Activated naive CD4-positive, alpha-beta T cell treated with anti-CD3 and anti-CD28 coated beads, Interleukin-2, amount 50 U/mL, for 72 hours (primary cell): ENCODE results near the gene SLC9A9. TPM values are rescaled to one million over a fixed set of nuclear protein-coding genes. Genes with fewer than 3 reads are reported as not detected.

Experiments
- ATAC-seq, 2 donors: fragments of 150-1000 bp; cut with Tn5 transposase; 2 replicates each; pipeline ENCODE4 v1.10.0; 2021; ENCODE audit warnings: mild to moderate bottlenecking in 2 of 2, moderate library complexity in 2 of 2
- DNase-seq, 2 donors: peaks; one replicate each; pipeline ENCODE4 v3.0.0; 2021 to 2022; ENCODE audit warnings: low spot score in 2 of 2
- H3K27ac Mint-ChIP-seq, 2 donors: one replicate each; pipeline ENCODE4 v1.8.0; 2022; ENCODE audit warnings: mild to moderate bottlenecking in 2 of 2, mixed read lengths in 2 of 2
- H3K36me3 Mint-ChIP-seq, 2 donors: one replicate each; pipeline ENCODE4 v1.8.0; 2022; ENCODE audit warnings: mixed read lengths in 2 of 2
- H3K9me3 Mint-ChIP-seq, 2 donors: one replicate each; pipeline ENCODE4 v1.8.0; 2022; ENCODE audit warnings: mixed read lengths in 2 of 2
- total RNA-seq, 2 donors: library from RNA; stranded (reverse); gene quantifications; one replicate each; pipeline ENCODE4 v1.2.3, GENCODE V29; 2022

Gene SLC9A9
- total RNA-seq, 2 donors from 2014 or later: 2.3 to 2.5 TPM

GRCh38 chr3:143795874-143796273, 52.4 kb downstream of the SLC9A9 start:
- no peak overlapping the region for H3K27ac Mint-ChIP-seq
- ATAC-seq (no peak), DNase-seq (no peak)
- H3K9me3 Mint-ChIP-seq: peaks cover 5 to 13% of the 10 kb centered on the region in 2 donors
- peaks cover 13 to 14% of the 10 kb centered on the region in 2 donors for H3K36me3 Mint-ChIP-seq

DNA sequence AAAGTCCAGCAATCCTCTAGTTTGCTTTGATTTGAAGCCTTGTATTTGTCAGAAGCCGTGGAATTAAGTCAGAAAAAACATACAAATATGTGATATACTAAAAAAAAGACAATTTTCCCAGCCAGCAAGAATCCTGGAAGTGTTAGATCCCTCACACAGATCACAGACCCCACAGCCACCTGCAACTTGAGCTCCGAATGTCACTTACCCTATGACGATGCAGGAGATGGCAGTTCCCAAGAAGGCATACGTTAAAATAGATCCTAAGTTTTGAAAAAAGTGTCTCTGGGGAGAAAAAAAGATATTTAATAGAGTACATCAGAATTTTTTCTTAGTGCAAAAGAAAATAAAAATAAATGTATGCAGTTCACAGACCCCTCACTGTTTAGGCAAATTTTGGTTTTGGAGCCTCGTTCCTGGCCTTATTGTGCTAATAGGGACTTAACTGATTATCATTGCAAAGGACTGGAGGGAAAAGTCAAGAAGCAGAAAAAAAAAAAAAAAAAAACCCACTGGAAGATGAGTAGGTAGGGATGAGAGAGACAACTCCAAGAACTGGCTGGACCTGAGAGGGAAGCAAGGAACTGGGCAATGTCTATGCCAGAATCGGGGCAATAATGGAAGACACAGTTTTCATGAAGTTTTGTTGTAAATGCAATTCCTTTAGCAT, 53.3 kb downstream of the SLC9A9 start:
- DNase-seq: no peak
- Mint-ChIP-seq H3K36me3 (peaks cover 14 to 17% of the 10 kb centered on the region in 2 donors), H3K27ac (no peak overlapping the region), H3K9me3 (peaks cover 5 to 13% of the 10 kb centered on the region in 2 donors)
- ATAC-seq: no peak

- ATAC-seq (no peak), DNase-seq (no peak)
- H3K9me3 Mint-ChIP-seq: peaks cover 5 to 13% of the 10 kb centered on the region in 2 donors
- peaks cover 14 to 17% of the 10 kb centered on the region in 2 donors for H3K36me3 Mint-ChIP-seq
- H3K27ac Mint-ChIP-seq: no peak overlapping the region
These were observed 54.3 kb downstream of the SLC9A9 start for GRCh38 chr3:143793971-143794370.

DNA sequence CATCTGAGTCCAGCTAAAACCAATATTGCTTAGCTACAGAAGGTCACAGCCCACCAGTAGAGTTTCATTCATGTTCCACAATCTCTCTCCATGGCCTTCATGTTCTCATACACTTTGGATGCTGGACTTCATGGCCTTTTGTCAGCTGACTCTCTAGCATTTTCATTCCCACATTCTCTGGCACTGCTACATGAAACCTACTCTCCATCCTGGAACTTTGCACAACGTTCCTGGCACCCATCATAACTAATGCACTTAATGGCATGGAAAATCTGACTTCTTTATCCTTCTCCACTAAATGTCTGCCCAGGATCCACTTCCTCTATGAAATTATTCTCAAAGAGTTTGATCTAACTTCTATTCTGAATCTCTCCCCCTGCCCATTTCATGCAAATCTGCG, 56.9 kb downstream of the SLC9A9 start:
- peaks cover 5 to 13% of the 10 kb centered on the region in 2 donors for H3K9me3 Mint-ChIP-seq
- H3K27ac Mint-ChIP-seq: no peak overlapping the region
- H3K36me3 Mint-ChIP-seq: peaks cover 14 to 17% of the 10 kb centered on the region in 2 donors
- no peak for DNase-seq
- ATAC-seq: no peak

GRCh38 chr3:143786219-143787191, 61.8 kb downstream of the SLC9A9 start:
- no peak overlapping the region for H3K27ac Mint-ChIP-seq
- ATAC-seq (no peak), DNase-seq (no peak)
- peaks cover 0 to 7% of the 10 kb centered on the region in 2 donors for H3K9me3 Mint-ChIP-seq
- peaks cover 8 to 11% of the 10 kb centered on the region in 2 donors for H3K36me3 Mint-ChIP-seq

- DNase-seq: no peak
- no peak for ATAC-seq
These were observed 63.8 kb downstream of the SLC9A9 start for GRCh38 chr3:143784446-143784845.

DNA sequence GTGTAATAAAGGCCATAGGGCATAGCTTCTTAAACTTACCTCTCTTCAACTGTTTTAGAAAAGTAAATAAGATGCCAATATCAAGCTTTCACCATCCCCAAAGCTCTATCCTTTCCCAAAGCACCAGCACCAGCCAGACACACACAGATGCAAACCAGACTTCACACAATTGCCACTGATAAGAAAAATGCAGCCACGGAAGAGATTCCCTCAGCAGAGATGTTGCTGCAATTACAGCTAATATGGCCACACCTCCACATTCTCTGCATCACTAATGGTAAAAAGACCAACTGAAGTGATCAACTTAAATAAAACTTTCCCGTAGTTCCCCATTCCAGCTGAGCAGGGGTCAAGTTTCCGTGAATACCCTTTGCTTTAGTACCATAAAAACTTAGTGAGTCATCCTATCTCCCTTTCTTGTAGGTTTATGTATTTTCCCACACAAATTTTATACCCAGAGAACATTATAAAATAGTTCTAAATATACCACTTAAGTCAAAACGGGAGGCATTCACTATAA, 64.4 kb downstream of the SLC9A9 start:
- Mint-ChIP-seq H3K27ac (no peak overlapping the region), H3K36me3 (peaks cover 4 to 5% of the 10 kb centered on the region in 2 donors), H3K9me3 (peaks cover 0 to 4% of the 10 kb centered on the region in 2 donors)
- ATAC-seq (no peak), DNase-seq (no peak)

More at GRCh38 chr3:143784446-143784845, 63.8 kb downstream of the SLC9A9 start:
- H3K27ac Mint-ChIP-seq: no peak overlapping the region
- peaks cover 0 to 4% of the 10 kb centered on the region in 2 donors for H3K9me3 Mint-ChIP-seq
- peaks cover 4 to 5% of the 10 kb centered on the region in 2 donors for H3K36me3 Mint-ChIP-seq

GRCh38 chr3:143775459-143775858, 72.8 kb downstream of the SLC9A9 start:
- ATAC-seq (peak; percentile 76 to 83), DNase-seq (no peak)
- Mint-ChIP-seq H3K27ac (no peak overlapping the region), H3K9me3 (no peaks in the 10 kb centered on the region), H3K36me3 (no peaks in the 10 kb centered on the region)

DNA sequence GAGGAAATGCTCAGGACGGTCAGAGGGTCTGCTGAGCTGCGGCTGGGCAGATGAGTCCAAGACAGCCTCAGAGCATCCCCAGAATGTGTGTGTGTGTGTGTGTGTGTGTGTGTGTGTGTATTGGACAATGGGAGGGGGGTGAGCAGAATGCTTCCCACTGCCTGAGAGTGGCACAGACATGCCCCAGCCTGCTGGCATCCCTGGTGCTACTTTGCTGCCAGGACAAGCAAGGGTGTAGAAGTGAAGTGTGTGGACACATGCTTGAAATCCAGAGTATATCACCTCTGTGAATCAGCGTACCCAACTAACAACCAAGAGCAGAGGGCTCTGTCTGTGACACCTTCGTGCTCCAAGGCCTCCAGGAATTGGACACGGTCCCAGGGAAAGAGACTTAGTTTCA, 76.3 kb downstream of the SLC9A9 start:
- no peak overlapping the region for H3K27ac Mint-ChIP-seq

GRCh38 chr3:143771258-143771657, 77.0 kb downstream of the SLC9A9 start:
- ATAC-seq (peak; percentile 66 to 74), DNase-seq (no peak)
- Mint-ChIP-seq H3K9me3 (no peaks in the 10 kb centered on the region), H3K36me3 (no peaks in the 10 kb centered on the region), H3K27ac (no peak overlapping the region)

More for the DNA sequence above, 76.3 kb downstream of the SLC9A9 start:
- no peaks in the 10 kb centered on the region for H3K9me3 Mint-ChIP-seq
- H3K36me3 Mint-ChIP-seq: no peaks in the 10 kb centered on the region
- DNase-seq (no peak), ATAC-seq (no peak)

DNA sequence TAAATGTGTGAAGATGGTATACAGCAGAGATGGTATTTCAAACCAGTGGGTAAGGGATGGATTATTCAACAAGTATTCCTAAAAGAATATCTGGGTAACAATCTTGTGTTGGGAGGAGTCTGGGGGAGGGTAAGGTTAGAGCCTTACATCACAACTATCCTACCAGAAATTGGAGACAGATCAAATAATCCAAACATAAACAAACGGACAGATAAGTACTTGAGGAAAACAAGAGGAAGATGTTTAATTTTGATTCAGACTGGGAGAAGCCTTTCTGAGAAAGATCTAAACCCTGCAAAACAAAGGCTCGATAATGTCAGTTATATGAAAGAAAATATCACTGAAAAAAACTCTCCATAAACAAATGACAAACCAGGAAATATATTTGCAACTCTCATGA, 77.9 kb downstream of the SLC9A9 start:
- H3K9me3 Mint-ChIP-seq: no peaks in the 10 kb centered on the region
- no peaks in the 10 kb centered on the region for H3K36me3 Mint-ChIP-seq
- H3K27ac Mint-ChIP-seq: no peak overlapping the region
- ATAC-seq: no peak
- DNase-seq: no peak

- Mint-ChIP-seq H3K36me3 (no peaks in the 10 kb centered on the region), H3K27ac (no peak overlapping the region), H3K9me3 (no peaks in the 10 kb centered on the region)
- DNase-seq (no peak), ATAC-seq (no peak)
These were observed 78.7 kb downstream of the SLC9A9 start for GRCh38 chr3:143769616-143770015.

- peaks cover 0 to 8% of the 10 kb centered on the region in 2 donors for H3K36me3 Mint-ChIP-seq
- peak overlapping the region in 1 of 2 donors; percentile 49 for H3K27ac Mint-ChIP-seq
- no peaks in the 10 kb centered on the region for H3K9me3 Mint-ChIP-seq
- DNase-seq (no peak), ATAC-seq (no peak)
These were observed 83.4 kb downstream of the SLC9A9 start for GRCh38 chr3:143764840-143765239.

GRCh38 chr3:143763564-143764162, 84.6 kb downstream of the SLC9A9 start:
- no peaks in the 10 kb centered on the region for H3K9me3 Mint-ChIP-seq
- ATAC-seq: no peak
- DNase-seq: no peak
- H3K27ac Mint-ChIP-seq: no peak overlapping the region
- peaks cover 0 to 13% of the 10 kb centered on the region in 2 donors for H3K36me3 Mint-ChIP-seq

- no peak for ATAC-seq
- Mint-ChIP-seq H3K27ac (no peak overlapping the region), H3K36me3 (peaks cover 0 to 13% of the 10 kb centered on the region in 2 donors), H3K9me3 (peaks cover 0 to 4% of the 10 kb centered on the region in 2 donors)
- DNase-seq: no peak
These were observed 90.6 kb downstream of the SLC9A9 start for GRCh38 chr3:143757691-143758090.

DNA sequence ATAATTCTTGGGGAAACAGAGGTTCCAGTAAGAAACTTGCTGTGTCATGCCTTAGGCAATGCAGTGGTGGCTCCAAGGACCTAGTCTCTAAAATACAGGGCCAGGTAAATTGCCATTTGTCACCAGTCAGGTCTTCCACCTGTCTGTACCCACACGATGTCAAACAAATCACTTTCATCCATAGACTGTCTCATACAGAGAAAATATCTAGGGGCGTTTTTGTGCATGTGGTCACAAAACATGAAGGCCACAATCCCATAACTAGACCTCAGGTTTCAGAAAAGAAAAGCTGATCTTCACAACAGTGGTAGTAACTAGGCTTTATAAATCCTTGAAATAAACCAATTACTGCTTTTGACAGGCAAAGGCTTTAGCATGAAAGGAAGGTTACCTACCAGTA, 92.3 kb downstream of the SLC9A9 start:
- Mint-ChIP-seq H3K9me3 (peaks cover 4 to 5% of the 10 kb centered on the region in 2 donors), H3K27ac (no peak overlapping the region), H3K36me3 (peaks cover 7 to 13% of the 10 kb centered on the region in 2 donors)
- DNase-seq (no peak), ATAC-seq (peak; percentile 19 to 60)

DNA sequence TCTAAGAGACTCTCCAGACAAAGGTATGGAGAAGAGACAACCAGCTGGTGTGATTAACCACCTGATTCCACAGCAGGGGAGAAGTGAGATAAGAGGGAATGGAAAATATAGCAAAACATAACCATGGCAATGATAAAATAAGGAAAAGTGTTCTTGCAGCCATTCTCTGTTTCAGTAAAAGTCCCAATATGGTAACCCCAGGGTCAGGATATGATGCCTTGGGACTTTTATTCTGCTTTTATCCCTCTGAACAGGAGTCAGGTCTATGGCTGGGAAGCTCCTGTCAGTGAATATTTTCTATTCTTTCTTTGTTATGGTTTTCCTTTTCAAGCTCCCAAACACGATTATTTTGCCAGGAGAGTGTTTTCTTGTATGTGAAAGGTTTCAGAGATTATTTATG, 94.2 kb downstream of the SLC9A9 start:
- H3K9me3 Mint-ChIP-seq: peaks cover 4 to 5% of the 10 kb centered on the region in 2 donors
- ATAC-seq (no peak), DNase-seq (no peak)
- peaks cover 0 to 7% of the 10 kb centered on the region in 2 donors for H3K36me3 Mint-ChIP-seq
- H3K27ac Mint-ChIP-seq: no peak overlapping the region
